SK-N-SH (cell line): Measurements from ENCODE around the gene BBX. TPM values are rescaled to one million over a fixed set of nuclear protein-coding genes. Genes with fewer than 3 reads are reported as not detected.

ENCODE experiments used
- CTCF ChIA-PET: fragments of 300-600, 350-600 bp; formaldehyde crosslinking; extraction: SDS; loops from one replicate; lab custom pipeline; 2021; lab: Yijun Ruan, JAX
- POLR2A ChIA-PET: fragments of 350-600 bp; sonication (Branson Sonifier 250); formaldehyde crosslinking; extraction: SDS; loops from one replicate; lab custom pipeline; 2020; ENCODE audit warnings: antibody characterized with exemption, inconsistent platforms; lab: Yijun Ruan, JAX
- DNase-seq: peaks from one replicate; pipeline ENCODE4 v3.0.0; 2012
- H2AFZ ChIP-seq: fragments of 200-600 bp; sonication (generic); 2 replicates; pipeline ENCODE4 v1.8.1; 2016; ENCODE audit warnings: antibody characterized with exemption, mild to moderate bottlenecking, low read depth
- H3F3A ChIP-seq: fragments of 200-600 bp; sonication (generic); replicated peaks from 2 replicates; pipeline ENCODE3; 2016; ENCODE audit warnings: antibody characterized with exemption, mild to moderate bottlenecking; ENCODE audit not compliant: insufficient read depth
- H3K27ac ChIP-seq, 2 experiments: fragments of 200-500 bp in 1 of 2; fragments of 200-600 bp in 1 of 2; sonication (Bioruptor generic) in 1 of 2; sonication (generic), shearing (Covaris generic) in 1 of 2; 2 replicates each; pipeline versions ENCODE4 v1.5.1 to v1.6.1; 2014 to 2016; ENCODE audit warnings: low read depth in 2 of 2, inconsistent platforms in 1 of 2, low read length in 1 of 2, mild to moderate bottlenecking in 1 of 2, mixed read lengths in 1 of 2
- H3K27me3 ChIP-seq: fragments of 200-600 bp; sonication (generic), shearing (Covaris generic); 2 replicates; pipeline ENCODE4 v1.6.1; 2016; ENCODE audit warnings: mixed run types; ENCODE audit not compliant: insufficient read depth
- H3K36me3 ChIP-seq, 2 experiments: fragments of 200-500 bp in 1 of 2; fragments of 200-600 bp in 1 of 2; sonication (Bioruptor generic) in 1 of 2; sonication (generic) in 1 of 2; replicated peaks in 1 of 2; 2 replicates each; pipeline versions ENCODE3 to v1.5.1; 2014 to 2016; ENCODE audit warnings: low read length in 1 of 2, mild to moderate bottlenecking in 1 of 2; ENCODE audit not compliant: insufficient read depth in 2 of 2, control insufficient read depth in 1 of 2
- H3K4me1 ChIP-seq, 2 experiments: fragments of 200-500 bp in 1 of 2; fragments of 200-600 bp in 1 of 2; sonication (Bioruptor generic) in 1 of 2; sonication (generic), shearing (Covaris generic) in 1 of 2; 2 replicates each; pipeline versions ENCODE4 v1.5.1 to v1.6.1; 2014 to 2016; ENCODE audit warnings: low read depth in 1 of 2, low read length in 1 of 2, mixed run types in 1 of 2; ENCODE audit not compliant: insufficient read depth in 2 of 2, control insufficient read depth in 1 of 2
- H3K4me2 ChIP-seq: fragments of 200-600 bp; sonication (generic), shearing (Covaris generic); 2 replicates; pipeline ENCODE4 v1.6.1; 2017; ENCODE audit warnings: mixed run types
- H3K4me3 ChIP-seq, 2 experiments: fragments of 200-500 bp in 1 of 2; fragments of 200-600 bp in 1 of 2; sonication (Bioruptor generic) in 1 of 2; sonication (generic), shearing (Covaris generic) in 1 of 2; 2 replicates each; pipeline versions ENCODE4 v1.5.1 to v1.8.1; 2014 to 2016; ENCODE audit warnings: low read depth in 2 of 2, inconsistent platforms in 1 of 2, low read length in 1 of 2, mild to moderate bottlenecking in 1 of 2, mixed read lengths in 1 of 2, moderate library complexity in 1 of 2
- H3K79me2 ChIP-seq: fragments of 200-600 bp; sonication (generic); 2 replicates; pipeline ENCODE4 v1.8.1; 2017; ENCODE audit warnings: mild to moderate bottlenecking; ENCODE audit not compliant: insufficient read depth
- H3K9ac ChIP-seq: fragments of 200-600 bp; sonication (generic); 2 replicates; pipeline ENCODE4 v1.6.1; 2017; ENCODE audit warnings: mixed run types
- H3K9me2 ChIP-seq: fragments of 200-600 bp; sonication (generic); 2 replicates; pipeline ENCODE4 v1.6.1; 2017; ENCODE audit warnings: mixed run types
- H3K9me3 ChIP-seq: fragments of 200-600 bp; sonication (generic); 2 replicates; pipeline ENCODE4 v1.6.1; 2017; ENCODE audit warnings: mixed run types, mild to moderate bottlenecking, moderate library complexity
- H4K20me1 ChIP-seq: fragments of 200-600 bp; sonication (generic); 2 replicates; pipeline ENCODE4 v1.6.1; 2017; ENCODE audit warnings: mild to moderate bottlenecking, mixed run types; ENCODE audit not compliant: insufficient read depth
- CHD2 ChIP-seq: fragments of 150-350 bp; IDR thresholded peaks from 2 replicates; pipeline ENCODE4 v1.6.1; 2018; ENCODE audit warnings: low read length; ENCODE audit not compliant: partially characterized antibody
- ELF1 ChIP-seq: IDR thresholded peaks from 2 replicates; pipeline ENCODE4 v1.4.0; 2012
- FOSL2 ChIP-seq: IDR thresholded peaks from 2 replicates; pipeline ENCODE4 v1.4.0; 2012; ENCODE audit warnings: low read depth, mild to moderate bottlenecking, moderate library complexity, borderline replicate concordance
- FOXJ3 ChIP-seq: sonication (generic); formaldehyde crosslinking; IDR thresholded peaks from 2 replicates; pipeline ENCODE4 v1.5.1; 2020; ENCODE audit warnings: mild to moderate bottlenecking, missing genetic modification reagents
- IRF3 ChIP-seq: fragments of 150-350 bp; IDR thresholded peaks from 2 replicates; pipeline ENCODE4 v1.6.1; 2016; ENCODE audit warnings: mild to moderate bottlenecking, low read depth, low read length
- MXI1 ChIP-seq: IDR thresholded peaks from 2 replicates; pipeline ENCODE4 v1.6.1; 2012; ENCODE audit warnings: mild to moderate bottlenecking, low read depth, low read length, improper control_type of control experiment
- RAD21 ChIP-seq: IDR thresholded peaks from 2 replicates; pipeline ENCODE4 v1.6.1; 2012; ENCODE audit warnings: mild to moderate bottlenecking, low read length
- RCOR1 ChIP-seq: fragments of 150-350 bp; IDR thresholded peaks from 2 replicates; pipeline ENCODE4 v1.6.1; 2017; ENCODE audit warnings: antibody characterized with exemption, low read length
- REST ChIP-seq: IDR thresholded peaks from 2 replicates; pipeline ENCODE4 v1.6.1; 2012; ENCODE audit warnings: mild to moderate bottlenecking, low read depth, low read length, moderate library complexity
- RFX5 ChIP-seq: IDR thresholded peaks from 2 replicates; pipeline ENCODE4 v1.6.1; 2012; ENCODE audit warnings: mild to moderate bottlenecking, improper control_type of control experiment, low read length
- RXRA ChIP-seq: IDR thresholded peaks from 2 replicates; pipeline ENCODE4 v1.4.0; 2012; ENCODE audit warnings: low read depth, mild to moderate bottlenecking, borderline replicate concordance
- SIN3A ChIP-seq: IDR thresholded peaks from 2 replicates; pipeline ENCODE4 v1.6.1; 2012; ENCODE audit warnings: low read depth, mild to moderate bottlenecking, low read length, moderate library complexity, borderline replicate concordance
- TAF1 ChIP-seq: IDR thresholded peaks from 2 replicates; pipeline ENCODE4 v1.6.1; 2012; ENCODE audit warnings: low read depth, mild to moderate bottlenecking, low read length, moderate library complexity, borderline replicate concordance
- TCF12 ChIP-seq: IDR thresholded peaks from 2 replicates; pipeline ENCODE4 v1.4.0; 2012
- YY1 ChIP-seq: IDR thresholded peaks from 2 replicates; pipeline ENCODE4 v1.4.0; 2012; ENCODE audit warnings: low read depth, mild to moderate bottlenecking
- WGBS: methylation state at CpG from one replicate; pipeline ENCODE4 v1.1.6; 2017; ENCODE audit warnings: low lambda C conversion rate; 5-methylcytosine and 5-hydroxymethylcytosine counted together
- polyA plus RNA-seq, 3 experiments: library from polyadenylated mRNA; depleted of rRNA; stranded (reverse); fragments of >200 nt; gene quantifications; 2 replicates each; pipeline ENCODE4 v1.2.3, GENCODE V29; 2012
- TF ChIP-seq, protein P1 (sequence below): IDR thresholded peaks from 2 replicates; pipeline ENCODE4 v1.4.0; 2012; ENCODE audit warnings: low read depth, borderline replicate concordance

The BBX gene
- polyA plus RNA-seq, 1 of the 3 experiments (the other 2 are of a cell fraction), result 14.2 TPM

GRCh38 chr3:107632576-107632975, 109.8 kb downstream of the BBX start:
- Histone ChIP-seq H3K4me1 (peaks cover 9 to 10% of the 10 kb centered on the region in 2 experiments), H3K4me2 (no peak overlapping the region), H3K9ac (no peak overlapping the region), H3K79me2 (no peaks in the 10 kb centered on the region), H3F3A (peaks cover 7% of the 10 kb centered on the region), H2AFZ (no peak overlapping the region), H3K4me3 (no peak overlapping the region), H3K27ac (no peak overlapping the region), H3K9me2 (no peaks in the 10 kb centered on the region), H3K27me3 (no peaks in the 10 kb centered on the region), H3K9me3 (no peaks in the 10 kb centered on the region), H4K20me1 (no peaks in the 10 kb centered on the region), H3K36me3 (no peaks in the 10 kb centered on the region)
- ChIA-PET POLR2A (no interaction called here), CTCF (interaction anchor here (0.9 to 2.0 kb wide), 5 partner anchors 28 to 361 kb away, joined by 3 to 8 read pairs (median 4); no protein-coding TSS in a partner anchor)
- TF ChIP-seq FOSL2 (no peak), SIN3A (no peak), REST (no peak), RXRA (no peak), MXI1 (no peak), IRF3 (no peak), TCF12 (no peak), FOXJ3 (CRISPR knock-in tag) (no peak), RAD21 (no peak), RCOR1 (no peak), CHD2 (no peak), ELF1 (no peak), TAF1 (no peak), RFX5 (no peak), YY1 (no peak)
- TF ChIP-seq, protein P1, sequence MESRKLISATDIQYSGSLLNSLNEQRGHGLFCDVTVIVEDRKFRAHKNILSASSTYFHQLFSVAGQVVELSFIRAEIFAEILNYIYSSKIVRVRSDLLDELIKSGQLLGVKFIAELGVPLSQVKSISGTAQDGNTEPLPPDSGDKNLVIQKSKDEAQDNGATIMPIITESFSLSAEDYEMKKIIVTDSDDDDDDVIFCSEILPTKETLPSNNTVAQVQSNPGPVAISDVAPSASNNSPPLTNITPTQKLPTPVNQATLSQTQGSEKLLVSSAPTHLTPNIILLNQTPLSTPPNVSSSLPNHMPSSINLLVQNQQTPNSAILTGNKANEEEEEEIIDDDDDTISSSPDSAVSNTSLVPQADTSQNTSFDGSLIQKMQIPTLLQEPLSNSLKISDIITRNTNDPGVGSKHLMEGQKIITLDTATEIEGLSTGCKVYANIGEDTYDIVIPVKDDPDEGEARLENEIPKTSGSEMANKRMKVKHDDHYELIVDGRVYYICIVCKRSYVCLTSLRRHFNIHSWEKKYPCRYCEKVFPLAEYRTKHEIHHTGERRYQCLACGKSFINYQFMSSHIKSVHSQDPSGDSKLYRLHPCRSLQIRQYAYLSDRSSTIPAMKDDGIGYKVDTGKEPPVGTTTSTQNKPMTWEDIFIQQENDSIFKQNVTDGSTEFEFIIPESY, result no peak
- no peak for DNase-seq
- 94% methylated on average over 2 of the region's 2 CpGs for WGBS
